GM12878 (cell line): ENCODE measurements around the gene SOX5. TPM values are rescaled to one million over a fixed set of nuclear protein-coding genes. Genes with fewer than 3 reads are reported as not detected.

Experiments
- ATAC-seq: fragments of 200-7000 bp; cut with Tn5 transposase; 3 replicates; pipeline ENCODE4 v1.9.1; 2020; ENCODE audit warnings: mild to moderate bottlenecking, moderate library complexity
- BruUV-seq: library from RNA; stranded (reverse); fragments of 400-500 nt; replicated peaks from 2 replicates; lab custom pipeline; 2021; lab: Mats Ljungman, UMichigan
- CTCF ChIA-PET: fragments of 300-600 bp; sonication (Branson Sonifier 250); formaldehyde crosslinking; extraction: SDS; loops from one replicate; lab custom pipeline; 2021; ENCODE audit warnings: inconsistent platforms; lab: Yijun Ruan, JAX
- POLR2A ChIA-PET: fragments of 350-600 bp; formaldehyde crosslinking; extraction: SDS; loops from one replicate; lab custom pipeline; 2021; ENCODE audit warnings: inconsistent platforms; lab: Charles Lee
- RAD21 ChIA-PET: fragments of 300-600 bp; sonication (Branson Sonifier 250); formaldehyde crosslinking; loops from one replicate; lab custom pipeline; 2023; ENCODE audit warnings: antibody characterized with exemption; ENCODE audit not compliant: unreplicated experiment; lab: Charles Lee
- SMC1A ChIA-PET: fragments of 300-600 bp; sonication (Branson Sonifier 250); formaldehyde crosslinking; loops from one replicate; lab custom pipeline; 2023; ENCODE audit not compliant: unreplicated experiment, uncharacterized antibody; lab: Charles Lee
- DNase-seq: peaks from one replicate; pipeline ENCODE4 v3.0.0-alpha.2; 2011; ENCODE audit warnings: low read depth, low spot score
- FAIRE-seq: peaks from 3 replicates; lab custom pipeline; 2011; peaks lifted over from hg19 to GRCh38; lab: Jason Lieb, UNC
- H2AFZ ChIP-seq: 2 replicates; pipeline ENCODE4 v1.6.0; 2011; ENCODE audit warnings: low read depth, low read length, control low read depth; ENCODE audit not compliant: control insufficient read depth
- H3K27ac ChIP-seq: 2 replicates; pipeline ENCODE4 v1.5.1; 2011; ENCODE audit warnings: control low read depth; ENCODE audit not compliant: control insufficient read depth, insufficient read depth
- H3K27me3 ChIP-seq, 2 experiments: replicated peaks in 1 of 2; 2 replicates each; pipeline versions ENCODE4 v1.6.0 to v1.6.1; 2011; ENCODE audit warnings: low read length in 1 of 2; ENCODE audit not compliant: control insufficient read depth in 2 of 2, insufficient read depth in 2 of 2
- H3K36me3 ChIP-seq, 2 experiments: 2 replicates each; pipeline ENCODE4 v1.5.1; 2011; ENCODE audit warnings: low read length in 1 of 2; ENCODE audit not compliant: control insufficient read depth in 2 of 2, insufficient read depth in 2 of 2
- H3K4me1 ChIP-seq: 2 replicates; pipeline ENCODE4 v1.6.1; 2011; ENCODE audit warnings: mild to moderate bottlenecking, low read length, moderate library complexity, mixed read lengths; ENCODE audit not compliant: control insufficient read depth, insufficient read depth
- H3K4me2 ChIP-seq: 2 replicates; pipeline ENCODE4 v1.6.0; 2011; ENCODE audit warnings: control low read depth; ENCODE audit not compliant: control insufficient read depth, insufficient read depth
- H3K4me3 ChIP-seq: fragments of 200-600 bp; sonication (generic); 2 replicates; pipeline ENCODE4 v1.5.1; 2016
- H3K79me2 ChIP-seq: 2 replicates; pipeline ENCODE4 v1.6.0; 2011; ENCODE audit warnings: low read length; ENCODE audit not compliant: control insufficient read depth, insufficient read depth
- H3K9ac ChIP-seq: 2 replicates; pipeline ENCODE4 v1.8.0; 2011; ENCODE audit warnings: low read length, control low read depth, mixed read lengths; ENCODE audit not compliant: control insufficient read depth, insufficient read depth
- H3K9me3 ChIP-seq: replicated peaks from 3 replicates; pipeline ENCODE4 v1.5.1; 2011; ENCODE audit warnings: mild to moderate bottlenecking, low read length; ENCODE audit not compliant: control insufficient read depth, insufficient read depth
- H4K20me1 ChIP-seq: 2 replicates; pipeline ENCODE4 v1.6.0; 2011; ENCODE audit not compliant: control insufficient read depth, insufficient read depth
- CBX5 ChIP-seq: sonication (generic); IDR thresholded peaks from 2 replicates; pipeline ENCODE4 v1.6.1; 2016; ENCODE audit warnings: low read depth, moderate library complexity, mild to moderate bottlenecking, inconsistent platforms
- E2F4 ChIP-seq: IDR thresholded peaks from 2 replicates; pipeline ENCODE4 v1.6.1; 2012; ENCODE audit warnings: low read depth, low read length, improper control_type of control experiment
- RB1 ChIP-seq: fragments of 450-650 bp; formaldehyde crosslinking; IDR thresholded peaks from 2 replicates; pipeline ENCODE4 v1.6.1; 2017; ENCODE audit warnings: mild to moderate bottlenecking, borderline replicate concordance
- ZNF622 ChIP-seq: fragments of 450-650 bp; IDR thresholded peaks from 2 replicates; pipeline ENCODE4 v1.6.1; 2017; ENCODE audit warnings: mild to moderate bottlenecking, inconsistent platforms
- WGBS: methylation state at CpG from one replicate; pipeline ENCODE4 v1.1.6; 2016; ENCODE audit warnings: low lambda C conversion rate; ENCODE audit not compliant: insufficient replicate concordance, insufficient coverage; ENCODE audit errors: missing lambda C conversion rate; 5-methylcytosine and 5-hydroxymethylcytosine counted together
- in situ Hi-C: fragments of 300-500 bp; cut with MboI; formaldehyde crosslinking; loops from 9 replicates; pipeline ENCODE4 v1.14.3; 2018; ENCODE audit warnings: mixed read lengths
- intact Hi-C: fragments of 100-400 bp; cut with micrococcal nuclease; formaldehyde crosslinking; loops from one replicate; pipeline ENCODE4 v1.14.2; 2022; ENCODE audit not compliant: unreplicated experiment
- polyA plus RNA-seq, 11 experiments: library from polyadenylated mRNA; depleted of rRNA in 4 of 11; unstranded in 6 of 11; stranded (reverse) in 5 of 11; fragments of >200 nt; fragmentation: Nextera tagmentation in 4 of 11; fragmentation: Illumina TruSeq in 1 of 11; extraction: Ambion mirVana in 4 of 11; extraction: Trizol in 1 of 11; gene quantifications; 1 replicate in 1 of 11; 2 replicates in 10 of 11; pipeline versions ENCODE4 v1.2.1 to v1.2.3, GENCODE V29; 2011 to 2016; ENCODE audit warnings: inconsistent platforms in 2 of 11, missing spikeins in 2 of 11, low read depth in 1 of 11
- total RNA-seq, 4 experiments: library from RNA; depleted of rRNA in 3 of 4; stranded (reverse); fragments of >200 nt in 3 of 4; fragmentation: Illumina TruSeq in 1 of 4; extraction: Trizol in 1 of 4; gene quantifications; 2 replicates each; pipeline versions ENCODE4 v1.2.1 to v1.2.3, GENCODE V29; 2013 to 2021

SOX5 gene
- total and polyA plus RNA-seq, 10 of the 15 experiments (the other 5 are each of a cell fraction or from before 2014, with no cell fraction given): 0.08 to 1.0 (median 0.24) TPM

GRCh38 chr12:23585782-23586163, 363.7 kb downstream of the SOX5 start:
- ATAC-seq (no peak), FAIRE-seq (no peak), DNase-seq (no peak)
- Histone ChIP-seq H3K27ac (no peak overlapping the region), H2AFZ (no peak overlapping the region), H3K27me3 (no peaks in the 10 kb centered on the region), H3K4me3 (no peak overlapping the region), H3K9ac (no peak overlapping the region), H3K79me2 (no peaks in the 10 kb centered on the region), H3K36me3 (no peaks in the 10 kb centered on the region), H3K4me1 (no peaks in the 10 kb centered on the region), H4K20me1 (no peaks in the 10 kb centered on the region), H3K9me3 (no peaks in the 10 kb centered on the region), H3K4me2 (no peak overlapping the region)
- intact Hi-C loops: no loop called here
- RAD21 ChIA-PET: no interaction called here
- POLR2A ChIA-PET: no interaction called here
- WGBS: 63% methylated on average over 11 of the region's 11 CpGs
- no TSS peak for BruUV-seq
- TF ChIP-seq RB1 (no peak), E2F4 (no peak)
- SMC1A ChIA-PET: no interaction called here
- CTCF ChIA-PET: no interaction called here
- in situ Hi-C loops: no loop called here

GRCh38 chr12:23585156-23585781, 364.2 kb downstream of the SOX5 start:
- H2AFZ ChIP-seq: no peak overlapping the region
- DNase-seq (no peak), FAIRE-seq (no peak), ATAC-seq (no peak)
- H3K4me2 ChIP-seq: no peak overlapping the region
- CTCF ChIA-PET: no interaction called here
- intact Hi-C loops (no loop called here), in situ Hi-C loops (no loop called here)
- H3K79me2 ChIP-seq: no peaks in the 10 kb centered on the region
- 0% methylated on average over 2 of the region's 2 CpGs for WGBS
- RAD21 ChIA-PET: no interaction called here
- H3K9me3 ChIP-seq: no peaks in the 10 kb centered on the region
- no peak overlapping the region for H3K9ac ChIP-seq
- no peaks in the 10 kb centered on the region for H3K4me1 ChIP-seq
- H4K20me1 ChIP-seq: no peaks in the 10 kb centered on the region
- no TSS peak for BruUV-seq
- POLR2A ChIA-PET: no interaction called here
- SMC1A ChIA-PET: no interaction called here
- H3K4me3 ChIP-seq: no peak overlapping the region
- no peaks in the 10 kb centered on the region for H3K36me3 ChIP-seq
- H3K27ac ChIP-seq: no peak overlapping the region
- no peak for TF ChIP-seq ZNF622
- TF ChIP-seq CBX5: no peak
- no peaks in the 10 kb centered on the region for H3K27me3 ChIP-seq
